NCI-H2107 (cell line): ENCODE measurements around the gene TMEM59L.

Experiments
- DNase-seq: peaks from one replicate; lab custom pipeline; 2025; lab: John Stamatoyannopoulos, UW

TMEM59L gene

DNA sequence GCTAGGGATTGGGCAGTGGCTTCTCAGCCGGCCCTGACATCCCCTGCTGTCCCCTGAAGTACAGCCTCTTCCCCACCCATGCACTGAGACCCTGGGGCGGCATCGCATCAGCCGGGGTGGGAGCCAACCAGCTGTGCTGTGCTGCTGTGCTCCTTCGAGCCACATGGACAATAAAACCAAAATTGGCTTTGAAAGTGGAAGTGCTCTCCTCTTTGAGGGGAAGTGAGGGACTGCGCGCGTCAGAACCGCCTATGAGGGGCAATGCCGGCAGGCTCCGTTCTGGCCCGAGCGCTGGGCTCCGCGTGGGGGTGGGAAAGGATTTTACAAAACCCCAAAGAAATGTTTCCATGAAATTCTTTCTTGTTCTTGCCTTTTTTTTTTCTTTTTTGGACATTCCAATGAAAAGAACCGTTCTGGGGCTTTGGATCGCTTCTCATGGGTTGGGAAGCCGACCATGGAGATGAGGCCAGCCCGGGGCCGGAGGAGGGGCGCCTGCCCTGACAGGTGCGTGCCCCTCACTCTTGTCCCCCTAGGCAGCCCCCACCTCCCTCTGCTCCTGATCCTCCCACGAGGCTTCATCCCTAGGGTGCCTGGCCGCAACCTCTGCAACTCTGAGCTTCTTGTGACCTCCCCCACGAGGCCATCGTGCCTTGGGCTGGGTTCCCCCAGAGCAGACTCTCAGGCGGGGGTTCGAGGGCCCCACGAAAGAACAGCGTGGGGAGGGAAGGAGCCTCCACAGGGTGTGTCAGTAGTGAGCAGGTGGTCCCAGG lies 46.8 kb downstream of the TMEM59L start:
- DNase-seq, result no peak

DNA sequence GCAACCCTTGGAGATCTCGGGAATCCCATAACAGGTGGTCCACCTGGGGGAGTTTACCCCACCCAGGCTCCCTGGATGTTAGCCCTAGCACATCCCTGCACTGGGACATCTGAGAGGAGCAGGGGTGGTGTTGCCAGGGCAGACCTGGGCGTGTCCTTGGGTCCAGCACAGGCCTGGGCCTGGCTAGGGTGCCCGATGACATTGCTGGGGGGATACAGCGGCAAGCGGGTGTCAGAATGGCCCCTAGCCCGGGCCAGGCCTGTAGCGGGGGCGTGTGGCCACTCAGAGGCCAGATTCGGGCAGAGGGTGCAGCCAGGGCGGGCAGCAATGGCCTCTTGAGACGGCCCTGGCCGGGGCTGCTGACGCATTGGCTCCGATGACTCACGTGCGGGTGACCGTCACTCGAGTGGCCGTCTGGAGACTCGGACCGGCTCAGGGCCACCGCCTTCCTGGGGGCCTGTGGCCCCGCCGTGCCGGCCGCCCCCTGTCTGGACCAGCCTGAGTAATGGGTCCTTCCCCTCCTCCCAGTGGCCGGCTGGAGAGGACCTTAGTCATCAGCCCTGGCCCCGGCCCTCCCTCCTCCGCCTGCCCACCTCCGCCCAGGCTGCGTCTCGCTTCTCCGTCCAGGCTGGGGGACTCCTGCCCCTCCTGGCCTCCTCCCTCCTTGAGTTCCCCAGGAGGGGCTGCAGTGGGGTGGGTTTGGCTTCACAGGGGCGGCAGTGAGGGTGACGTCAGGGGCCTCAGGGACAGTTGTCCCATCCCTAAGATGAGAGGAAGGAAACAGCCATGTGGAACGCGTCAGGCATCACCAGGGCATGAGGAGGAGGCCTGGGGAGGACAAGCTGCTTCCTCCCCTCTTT lies 47.6 kb downstream of the TMEM59L start:
- no peak for DNase-seq

DNA sequence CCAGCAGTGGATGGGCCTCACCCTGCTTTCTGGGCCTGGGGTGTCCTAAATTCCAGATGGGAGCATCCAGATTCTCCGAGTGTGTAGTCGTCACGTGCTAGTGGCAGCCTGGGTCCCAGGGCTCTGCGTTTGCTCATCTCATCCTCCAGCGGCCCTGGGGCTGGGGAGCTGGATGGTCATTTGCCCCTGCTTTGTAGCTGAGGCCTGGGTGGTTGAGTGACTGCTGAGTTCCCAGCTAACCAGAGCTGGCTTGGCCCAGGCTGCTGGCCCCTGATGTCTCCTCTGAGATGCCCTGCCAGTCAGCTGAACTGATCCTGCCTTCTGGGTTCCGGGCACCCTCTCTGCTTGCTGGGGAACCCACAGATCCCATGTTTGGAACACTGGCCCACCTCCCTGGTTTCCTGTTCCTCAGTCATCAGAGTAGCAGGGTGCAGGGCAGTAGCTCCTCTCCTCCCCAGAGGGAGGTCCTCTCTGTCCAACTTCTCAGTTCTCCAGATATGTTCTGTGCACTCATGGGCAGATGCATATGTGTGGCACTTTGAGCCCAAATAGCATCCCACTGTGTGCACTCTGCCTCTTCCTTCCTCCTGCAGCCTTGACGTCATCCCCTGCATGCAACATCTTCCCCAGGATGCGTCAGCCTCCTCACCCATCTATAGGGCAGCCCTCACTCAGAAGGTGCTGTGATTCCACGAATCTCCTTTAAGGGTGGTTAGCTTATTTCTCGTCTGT lies 48.4 kb downstream of the TMEM59L start:
- DNase-seq, result no peak

DNA sequence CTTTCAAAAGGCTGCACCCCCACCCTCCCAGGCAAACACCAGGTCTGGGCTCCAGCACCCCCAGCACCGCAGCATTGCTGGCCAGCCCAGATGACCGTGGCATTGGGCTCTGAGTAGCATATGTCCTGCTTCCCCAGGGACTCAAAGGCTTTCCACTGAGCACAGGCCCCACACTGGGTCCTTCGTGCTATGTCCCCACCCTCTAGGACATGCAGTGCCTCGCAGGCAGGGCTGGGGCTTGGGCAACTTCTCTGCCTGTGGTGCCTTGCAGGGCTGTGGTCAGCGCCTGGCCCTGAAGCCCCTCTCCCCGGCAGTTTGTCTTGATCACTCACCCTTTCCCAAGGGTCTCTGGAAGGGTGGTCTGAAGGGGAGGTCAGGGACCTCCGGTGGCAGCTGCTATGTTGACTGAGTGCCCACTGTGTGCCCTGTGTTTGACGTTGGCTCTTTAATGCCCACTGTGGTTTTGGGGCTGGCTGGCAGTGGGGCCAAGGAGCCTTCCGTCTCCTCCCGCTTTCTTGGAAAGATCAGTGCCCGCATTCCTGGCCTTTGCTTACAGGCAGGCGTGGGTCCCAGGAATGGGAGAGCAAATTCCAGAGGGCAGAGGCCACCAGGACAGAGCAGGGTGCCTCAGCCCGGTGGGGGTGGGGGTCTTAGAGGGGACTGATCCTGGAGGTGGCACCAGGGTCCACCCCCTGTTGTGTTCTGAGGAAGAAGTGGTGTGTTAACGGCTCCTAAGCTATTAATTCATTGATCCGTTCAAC lies 50.5 kb downstream of the TMEM59L start:
- no peak for DNase-seq

DNA sequence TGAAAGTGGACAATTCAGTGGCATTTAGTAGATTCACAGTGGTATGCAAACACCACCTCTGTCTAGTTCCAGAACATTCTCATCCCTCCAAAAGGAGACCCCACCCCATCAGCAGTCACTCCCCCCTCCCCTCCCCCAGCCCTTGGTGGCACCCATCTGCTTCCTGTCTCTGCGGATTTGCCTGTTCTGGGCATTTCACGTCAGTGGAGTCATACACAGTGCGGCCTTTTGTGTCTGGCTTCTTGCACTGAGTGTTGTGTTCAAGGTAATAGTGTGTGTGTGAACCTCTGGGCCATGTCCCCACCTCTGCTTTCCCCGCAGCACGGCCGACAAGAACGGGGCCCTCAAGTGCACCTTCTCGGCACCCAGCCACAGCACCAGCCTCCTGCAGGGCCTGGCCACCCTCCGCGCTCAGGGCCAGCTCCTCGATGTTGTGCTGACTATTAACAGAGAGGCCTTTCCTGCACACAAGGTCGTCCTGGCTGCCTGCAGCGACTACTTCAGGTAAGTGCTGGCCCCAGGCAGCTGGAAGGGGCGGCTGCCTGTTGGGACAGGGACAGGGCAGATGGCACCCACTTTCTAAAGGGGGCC lies 51.4 kb downstream of the TMEM59L start:
- no peak for DNase-seq

DNA sequence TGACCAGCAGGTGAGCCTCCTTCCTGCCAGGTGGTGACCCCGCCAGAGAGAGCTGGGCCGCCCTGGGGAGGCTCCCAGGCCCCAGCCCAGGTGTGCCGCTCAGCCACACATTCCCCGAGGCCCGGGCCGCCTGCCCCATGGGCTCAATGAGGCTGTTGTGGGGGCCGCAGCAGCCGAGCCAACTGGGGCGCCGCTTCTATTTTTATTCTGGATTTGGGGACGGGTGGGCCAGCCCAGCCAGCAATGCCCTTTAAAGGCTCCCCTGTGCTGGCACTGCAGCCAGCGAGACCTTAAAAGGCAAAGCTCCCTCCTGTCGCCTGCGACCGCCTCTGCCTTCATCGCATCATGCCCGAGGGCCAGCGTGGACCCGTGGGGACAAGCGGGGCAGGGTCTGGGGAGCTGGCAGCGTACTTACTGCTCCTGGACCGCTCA lies 53.1 kb downstream of the TMEM59L start:
- DNase-seq, result no peak

DNA sequence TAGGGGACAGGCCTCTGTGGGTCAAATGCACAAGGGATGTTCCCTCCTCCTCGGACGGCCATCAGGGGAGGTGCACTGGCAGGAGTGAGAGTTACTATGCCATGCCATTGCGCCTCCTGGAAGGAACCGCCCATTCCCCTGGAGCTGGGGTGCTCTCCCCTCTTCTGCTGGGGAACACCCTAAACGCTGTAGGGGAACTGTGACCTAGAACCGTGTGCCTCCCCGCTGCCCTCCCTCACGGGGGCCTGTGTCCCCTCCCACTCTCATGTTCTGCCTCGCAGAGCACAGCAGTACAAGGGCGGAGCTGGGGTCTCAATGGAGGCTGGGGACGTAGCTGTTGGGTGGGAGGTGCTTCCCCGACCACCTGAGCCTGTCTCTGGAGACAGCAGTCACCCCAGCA lies 53.6 kb downstream of the TMEM59L start:
- DNase-seq, result no peak

DNA sequence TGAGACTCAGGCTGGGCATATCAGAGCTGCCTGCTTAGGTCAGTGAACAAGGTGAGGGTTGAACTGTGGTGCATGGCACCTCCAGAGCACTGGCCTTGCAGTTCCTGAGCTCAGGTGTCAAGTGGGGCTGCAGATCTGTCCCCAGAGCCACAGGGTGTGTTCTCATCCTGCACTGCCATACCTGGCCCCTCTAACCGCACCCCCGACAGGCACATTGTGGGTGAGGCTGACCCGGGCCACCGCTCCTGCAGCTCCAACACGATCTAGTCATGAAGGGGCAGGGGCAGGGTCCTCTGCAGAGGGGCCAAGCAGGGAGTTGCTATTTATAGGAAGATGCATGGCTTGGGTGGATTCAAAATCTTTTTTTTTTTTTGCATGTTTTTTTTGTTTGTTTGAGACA lies 54.1 kb downstream of the TMEM59L start:
- no peak for DNase-seq

DNA sequence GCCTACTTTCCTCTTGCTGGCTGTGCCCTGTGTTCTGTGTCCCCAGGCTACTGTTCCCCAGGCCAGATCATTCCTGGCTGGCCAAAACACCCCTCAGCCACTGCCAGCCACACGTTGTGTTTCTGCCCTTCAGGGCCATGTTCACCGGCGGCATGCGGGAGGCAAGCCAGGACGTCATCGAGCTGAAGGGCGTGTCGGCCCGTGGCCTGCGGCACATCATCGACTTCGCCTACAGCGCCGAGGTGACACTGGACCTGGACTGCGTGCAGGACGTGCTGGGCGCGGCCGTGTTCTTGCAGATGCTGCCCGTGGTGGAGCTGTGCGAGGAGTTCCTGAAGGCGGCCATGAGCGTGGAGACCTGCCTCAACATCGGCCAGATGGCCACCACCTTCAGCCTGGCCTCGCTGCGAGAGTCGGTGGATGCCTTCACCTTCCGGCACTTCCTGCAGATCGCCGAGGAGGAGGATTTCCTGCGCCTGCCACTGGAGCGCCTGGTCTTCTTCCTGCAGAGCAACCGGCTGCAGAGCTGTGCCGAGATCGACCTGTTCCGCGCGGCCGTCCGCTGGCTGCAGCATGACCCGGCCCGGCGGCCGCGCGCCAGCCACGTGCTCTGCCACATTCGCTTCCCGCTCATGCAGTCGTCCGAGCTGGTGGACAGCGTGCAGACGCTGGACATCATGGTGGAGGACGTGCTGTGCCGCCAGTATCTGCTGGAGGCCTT lies 55.0 kb downstream of the TMEM59L start:
- DNase-seq, result no peak

DNA sequence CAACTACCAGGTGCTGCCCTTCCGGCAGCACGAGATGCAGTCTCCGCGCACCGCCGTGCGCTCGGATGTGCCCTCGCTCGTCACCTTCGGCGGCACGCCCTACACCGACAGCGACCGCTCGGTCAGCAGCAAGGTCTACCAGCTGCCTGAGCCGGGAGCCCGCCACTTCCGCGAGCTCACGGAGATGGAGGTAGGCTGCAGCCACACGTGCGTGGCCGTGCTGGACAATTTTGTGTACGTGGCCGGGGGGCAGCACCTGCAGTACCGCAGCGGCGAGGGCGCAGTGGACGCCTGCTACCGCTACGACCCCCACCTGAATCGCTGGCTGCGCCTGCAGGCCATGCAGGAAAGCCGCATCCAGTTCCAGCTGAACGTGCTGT lies 55.6 kb downstream of the TMEM59L start:
- DNase-seq, result no peak

DNA sequence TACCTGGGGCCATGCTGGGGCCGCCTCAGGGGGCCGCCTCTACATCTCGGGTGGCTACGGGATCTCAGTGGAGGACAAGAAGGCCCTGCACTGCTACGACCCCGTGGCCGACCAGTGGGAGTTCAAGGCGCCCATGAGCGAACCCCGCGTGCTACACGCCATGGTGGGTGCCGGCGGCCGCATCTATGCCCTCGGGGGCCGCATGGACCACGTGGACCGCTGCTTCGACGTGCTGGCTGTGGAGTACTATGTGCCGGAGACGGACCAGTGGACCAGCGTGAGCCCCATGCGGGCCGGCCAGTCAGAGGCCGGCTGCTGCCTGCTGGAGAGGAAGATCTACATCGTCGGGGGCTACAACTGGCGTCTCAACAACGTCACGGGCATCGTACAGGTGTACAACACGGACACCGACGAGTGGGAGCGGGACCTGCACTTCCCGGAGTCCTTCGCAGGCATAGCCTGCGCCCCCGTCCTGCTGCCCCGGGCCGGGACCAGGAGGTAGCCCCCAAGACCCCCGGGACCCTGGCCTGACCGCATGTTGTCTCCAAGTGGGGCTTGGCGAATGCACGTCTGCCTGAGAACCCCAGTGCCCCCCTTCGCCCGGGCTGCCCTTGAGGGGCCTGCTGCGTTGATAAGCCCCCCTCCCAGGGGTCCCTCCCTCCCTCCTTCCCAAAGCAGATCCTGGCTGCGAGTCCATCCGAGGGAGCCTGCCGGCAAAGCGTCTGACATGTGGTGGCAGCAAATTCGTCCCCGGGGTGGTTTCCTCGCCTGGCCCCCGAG lies 56.3 kb downstream of the TMEM59L start:
- DNase-seq, result no peak

DNA sequence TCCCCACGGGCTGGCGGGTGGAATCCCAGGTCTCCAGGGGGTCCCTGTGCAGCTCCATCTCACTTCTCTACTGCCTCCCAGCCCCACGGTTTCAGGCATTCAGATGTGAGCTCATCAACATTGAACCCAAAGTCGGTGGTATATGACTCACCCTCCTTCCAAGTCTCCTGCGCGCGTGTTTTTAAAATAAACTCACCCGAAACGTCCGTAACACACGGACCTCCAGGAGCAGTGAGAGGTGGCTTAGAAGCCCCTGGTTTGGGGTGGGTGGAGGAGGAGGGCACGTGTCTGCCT lies 56.8 kb downstream of the TMEM59L start:
- no peak for DNase-seq

DNA sequence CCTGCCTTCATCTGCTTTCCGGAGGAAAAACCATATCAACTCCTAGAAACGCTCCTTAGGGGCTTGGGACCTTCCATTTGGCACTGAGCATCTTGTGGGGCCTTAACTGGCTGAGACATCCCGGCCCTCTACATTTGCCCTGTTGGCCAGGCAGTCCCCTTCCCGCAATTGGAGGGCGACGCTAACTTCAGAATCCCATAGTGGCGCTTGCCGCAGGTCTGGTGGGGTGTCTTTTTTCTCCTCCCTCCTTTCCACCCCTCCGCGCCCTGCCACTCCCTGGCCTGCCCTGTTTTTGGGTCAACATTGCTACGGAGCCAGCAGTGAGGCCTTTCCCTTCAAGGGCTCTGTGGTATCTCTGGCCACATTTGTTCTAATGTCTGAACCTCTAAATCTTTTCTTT lies 57.2 kb downstream of the TMEM59L start:
- DNase-seq, result no peak

DNA sequence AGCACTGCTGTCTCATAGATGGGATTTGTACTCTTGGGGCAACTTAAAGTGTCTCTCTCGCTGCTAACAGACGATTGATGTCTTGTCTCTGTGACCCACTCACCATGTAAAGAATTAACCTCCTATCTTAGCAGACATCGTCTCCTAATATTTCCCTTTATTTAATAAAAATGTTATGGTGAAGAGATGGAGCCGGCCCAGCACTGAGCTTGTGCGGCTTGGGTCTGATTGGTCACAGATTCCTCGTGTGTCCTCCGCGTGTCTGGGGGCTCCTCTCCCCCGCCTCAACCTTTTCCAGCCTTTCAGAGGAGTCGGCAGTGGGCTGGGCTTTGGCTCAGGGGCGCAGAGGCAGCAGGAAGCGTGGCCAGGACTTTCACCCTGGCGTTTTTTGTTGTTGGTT lies 57.6 kb downstream of the TMEM59L start:
- DNase-seq, result no peak
